ENCODE data around the gene RASGRP2.

The RASGRP2 gene

DNA sequence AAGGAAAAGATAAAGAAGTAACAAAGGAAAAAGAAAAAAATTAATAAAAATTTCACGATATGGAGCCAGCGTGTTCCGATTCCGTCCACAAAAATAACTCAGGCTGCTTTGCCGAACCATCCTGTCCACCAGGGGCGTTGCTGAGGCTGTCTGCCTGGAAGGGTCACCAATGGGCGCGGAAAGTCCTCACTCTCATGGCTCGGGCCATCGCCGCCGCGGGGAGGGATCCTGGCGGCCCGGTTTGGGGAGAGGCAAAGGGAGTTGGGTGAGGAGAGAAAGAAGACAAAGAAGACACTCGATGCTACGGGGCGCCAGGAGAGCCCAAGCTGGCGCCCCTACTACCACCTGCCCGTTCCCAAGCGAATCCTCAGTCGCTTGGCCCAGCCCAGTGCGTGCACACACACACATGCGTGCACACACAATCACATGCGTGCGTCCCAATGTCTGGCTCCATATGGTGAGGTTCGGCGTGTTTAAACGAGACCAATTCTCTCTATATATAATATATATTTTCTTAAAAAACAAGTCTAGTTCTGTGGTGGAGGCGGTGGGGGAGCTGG is 21.4 kb upstream of the RASGRP2 start:
- DNase-seq (ENCODE audit: low read depth): no peak
- no peak overlapping the region for H3K4me3 ChIP-seq (ENCODE audit: low read depth, low read length)
- TF ChIP-seq, protein P1, sequence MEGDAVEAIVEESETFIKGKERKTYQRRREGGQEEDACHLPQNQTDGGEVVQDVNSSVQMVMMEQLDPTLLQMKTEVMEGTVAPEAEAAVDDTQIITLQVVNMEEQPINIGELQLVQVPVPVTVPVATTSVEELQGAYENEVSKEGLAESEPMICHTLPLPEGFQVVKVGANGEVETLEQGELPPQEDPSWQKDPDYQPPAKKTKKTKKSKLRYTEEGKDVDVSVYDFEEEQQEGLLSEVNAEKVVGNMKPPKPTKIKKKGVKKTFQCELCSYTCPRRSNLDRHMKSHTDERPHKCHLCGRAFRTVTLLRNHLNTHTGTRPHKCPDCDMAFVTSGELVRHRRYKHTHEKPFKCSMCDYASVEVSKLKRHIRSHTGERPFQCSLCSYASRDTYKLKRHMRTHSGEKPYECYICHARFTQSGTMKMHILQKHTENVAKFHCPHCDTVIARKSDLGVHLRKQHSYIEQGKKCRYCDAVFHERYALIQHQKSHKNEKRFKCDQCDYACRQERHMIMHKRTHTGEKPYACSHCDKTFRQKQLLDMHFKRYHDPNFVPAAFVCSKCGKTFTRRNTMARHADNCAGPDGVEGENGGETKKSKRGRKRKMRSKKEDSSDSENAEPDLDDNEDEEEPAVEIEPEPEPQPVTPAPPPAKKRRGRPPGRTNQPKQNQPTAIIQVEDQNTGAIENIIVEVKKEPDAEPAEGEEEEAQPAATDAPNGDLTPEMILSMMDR (IDR thresholded peaks at IDR 0.05; ENCODE audit: low read depth, low read length, missing control alignments): peak; percentile 28

DNA sequence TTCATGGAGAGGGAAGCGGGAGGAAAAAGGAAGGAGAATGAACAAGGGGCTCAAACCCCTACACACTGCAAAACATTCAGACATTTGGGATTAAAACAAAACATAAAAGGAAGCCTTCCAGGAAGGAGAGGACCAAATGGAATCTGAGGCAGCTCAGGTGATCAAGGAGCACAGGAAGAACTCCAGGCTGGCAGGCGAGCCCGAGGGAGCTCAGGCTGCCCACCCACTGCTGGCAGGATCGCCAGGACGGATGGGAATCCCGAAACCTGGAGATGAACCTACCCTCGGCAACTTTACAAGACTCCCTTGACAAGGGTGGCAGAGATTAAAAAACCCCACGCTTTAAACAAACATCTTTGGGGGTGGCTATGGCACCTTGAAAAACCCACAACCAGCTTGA is 20.8 kb upstream of the RASGRP2 start:
- DNase-seq (ENCODE audit: low read depth): no peak
- H3K4me3 ChIP-seq (ENCODE audit: low read depth, low read length): no peak overlapping the region
- TF ChIP-seq, protein P1 (IDR thresholded peaks at IDR 0.05; ENCODE audit: low read depth, low read length, missing control alignments): no peak

DNA sequence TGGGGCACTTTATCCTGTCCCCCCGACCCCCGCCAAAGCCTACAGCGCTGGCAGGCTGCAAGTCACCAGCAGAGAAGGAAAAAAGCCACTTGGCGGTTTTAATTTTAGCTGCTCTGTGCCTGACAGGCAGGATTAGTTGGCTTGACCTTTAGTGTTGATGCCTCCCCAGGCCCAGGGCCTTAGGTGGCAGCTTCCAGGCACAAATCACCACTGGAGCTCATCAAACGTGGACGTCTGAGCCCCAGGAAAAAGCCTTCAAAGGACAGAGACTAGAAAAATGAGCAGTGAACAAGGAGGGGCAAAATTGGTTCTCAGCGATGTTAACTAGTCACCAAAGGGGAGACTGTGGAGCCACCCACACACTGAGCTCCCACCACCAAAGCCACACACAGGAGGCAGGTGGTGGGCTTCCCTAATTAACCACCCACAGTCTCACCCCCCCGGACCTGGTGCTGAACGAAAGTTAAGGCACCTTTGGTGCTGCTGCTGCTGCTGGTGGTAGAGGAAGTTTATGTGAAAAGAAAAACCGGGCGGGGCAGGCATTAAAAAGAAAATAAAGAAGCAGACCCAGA is 20.2 kb upstream of the RASGRP2 start:
- TF ChIP-seq, protein P1 (IDR thresholded peaks at IDR 0.05; ENCODE audit: low read depth, low read length, missing control alignments): no peak
- H3K4me3 ChIP-seq (ENCODE audit: low read depth, low read length): no peak overlapping the region
- no peak for DNase-seq (ENCODE audit: low read depth)

DNA sequence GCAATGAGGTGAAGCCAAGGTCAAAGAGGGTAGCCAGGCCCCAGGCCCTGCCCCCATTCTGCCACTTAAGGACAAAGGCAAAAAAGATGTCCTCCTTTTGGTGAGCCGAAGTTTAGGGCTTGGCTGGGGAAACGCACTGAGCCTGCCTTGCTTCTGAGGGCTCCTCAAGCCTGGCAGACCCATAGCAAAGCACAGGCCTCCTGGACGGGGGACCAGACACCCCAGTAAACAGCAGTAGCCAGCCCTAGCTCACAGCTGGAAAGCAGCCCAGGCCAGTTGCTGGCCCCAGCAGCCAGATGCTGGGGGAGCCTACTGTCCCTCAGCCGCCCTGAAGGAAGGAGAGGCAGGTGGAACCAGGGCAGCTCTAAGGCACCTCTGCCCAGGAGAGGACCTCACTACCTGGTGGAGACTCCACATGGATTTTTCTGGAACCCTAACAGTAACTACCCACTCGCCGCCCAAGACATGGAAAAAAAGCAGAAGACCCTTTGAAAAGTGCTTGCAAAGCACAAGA is 19.6 kb upstream of the RASGRP2 start:
- TF ChIP-seq, protein P1 (IDR thresholded peaks at IDR 0.05; ENCODE audit: low read depth, low read length, missing control alignments): no peak
- DNase-seq (ENCODE audit: low read depth): no peak
- no peak overlapping the region for H3K4me3 ChIP-seq (ENCODE audit: low read depth, low read length)

DNA sequence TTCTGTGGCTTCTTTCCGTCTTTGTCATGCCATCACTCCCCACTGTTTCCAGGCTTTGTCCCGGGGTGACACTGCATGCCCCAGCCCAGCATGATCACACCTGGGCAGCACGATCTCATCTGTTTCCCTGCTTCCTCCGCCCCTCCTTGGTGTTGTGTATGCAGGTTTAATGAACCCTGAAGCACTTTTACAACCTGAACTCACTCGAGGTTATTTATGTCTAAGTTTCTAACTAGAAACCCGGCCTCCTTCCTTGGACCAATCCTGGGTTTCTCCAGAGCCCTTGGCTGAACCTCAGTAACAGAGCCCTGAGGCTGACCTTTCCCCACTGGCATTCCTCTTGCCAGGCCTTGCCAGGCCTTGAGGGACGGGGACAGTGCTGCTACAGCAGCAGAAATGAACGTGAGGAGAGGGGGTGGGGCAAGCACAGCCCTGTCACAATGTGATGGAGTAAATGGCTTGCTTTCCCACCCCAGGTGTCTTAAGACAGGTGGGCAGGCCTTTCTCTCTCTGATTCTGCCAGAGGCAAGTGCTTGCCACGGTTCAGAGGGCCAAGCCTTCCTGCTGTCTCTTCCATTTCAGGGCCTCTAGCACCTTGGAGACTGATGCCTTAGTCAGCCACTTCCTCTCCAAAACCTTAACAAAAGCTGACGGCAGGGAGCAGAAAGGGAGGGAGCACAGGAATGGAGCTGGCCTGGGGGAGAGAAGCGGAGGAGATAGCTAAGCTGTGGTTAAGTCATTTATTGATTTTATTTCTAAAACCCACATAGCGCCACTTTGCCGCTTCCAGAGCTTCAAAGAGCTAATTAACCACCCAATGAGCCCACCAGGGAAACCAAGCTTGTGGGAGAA is 19.0 kb upstream of the RASGRP2 start:
- TF ChIP-seq, protein P1 (IDR thresholded peaks at IDR 0.05; ENCODE audit: low read depth, low read length, missing control alignments): no peak
- DNase-seq (ENCODE audit: low read depth): no peak
- H3K4me3 ChIP-seq (ENCODE audit: low read depth, low read length): no peak overlapping the region

DNA sequence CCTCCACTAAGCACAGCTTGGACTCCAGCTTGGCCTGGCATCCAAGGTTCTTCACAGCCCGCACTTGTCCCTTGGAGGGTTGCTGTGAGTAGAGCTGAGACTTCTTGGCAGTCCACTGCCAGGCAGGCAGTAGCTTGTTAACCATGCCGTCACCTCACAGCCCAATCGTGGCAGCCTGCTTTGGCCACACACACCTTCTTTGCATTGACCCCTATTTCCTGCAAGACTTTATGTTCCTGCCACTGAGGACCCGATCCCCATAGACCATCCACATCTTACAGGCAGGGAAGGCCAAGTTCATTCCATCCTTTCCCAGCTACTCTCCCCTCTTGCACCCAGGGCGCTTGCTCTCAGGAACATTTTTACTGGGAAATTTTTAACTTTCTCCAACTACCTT is 18.3 kb upstream of the RASGRP2 start:
- no peak for DNase-seq (ENCODE audit: low read depth)
- H3K4me3 ChIP-seq (ENCODE audit: low read depth, low read length): no peak overlapping the region
- TF ChIP-seq, protein P1 (IDR thresholded peaks at IDR 0.05; ENCODE audit: low read depth, low read length, missing control alignments): no peak
